GM19324 (cell line): Measurements from ENCODE around the gene SYNGR4.
"Not testable (repeated sequence)": the region's sequence is repeated elsewhere in the genome, so short reads cannot be mapped to it uniquely, and the experiment has no call there.

Experiments
- ATAC-seq: cut with Tn5 transposase; IDR thresholded peaks from one replicate; pipeline ENCODE4 v1.9.1; 2021; ENCODE audit warnings: mild to moderate bottlenecking, moderate library complexity; ENCODE audit not compliant: unreplicated experiment, low FRiP score

The SYNGR4 gene

DNA sequence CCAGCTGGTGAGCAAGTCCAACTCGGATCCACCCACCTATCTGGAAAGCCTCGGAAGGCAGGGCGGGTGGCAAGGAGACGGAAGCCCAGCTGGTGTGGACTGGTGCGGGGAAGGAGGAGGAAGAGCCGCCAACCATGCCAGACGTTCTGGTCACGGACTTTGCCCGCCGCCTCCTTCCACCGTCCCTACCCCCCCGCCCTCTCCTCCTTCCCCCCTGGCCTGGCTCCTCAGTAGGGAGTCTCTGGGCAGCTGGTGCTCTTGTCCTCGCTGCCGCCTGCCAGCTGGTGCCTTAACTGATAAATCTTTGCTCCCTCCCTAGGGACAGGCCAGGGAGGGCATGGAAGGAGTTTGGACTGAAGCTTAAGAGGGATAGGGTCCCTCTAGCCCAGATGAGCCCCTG lies 4.8 kb downstream of the SYNGR4 start:
- ATAC-seq, result no peak

DNA sequence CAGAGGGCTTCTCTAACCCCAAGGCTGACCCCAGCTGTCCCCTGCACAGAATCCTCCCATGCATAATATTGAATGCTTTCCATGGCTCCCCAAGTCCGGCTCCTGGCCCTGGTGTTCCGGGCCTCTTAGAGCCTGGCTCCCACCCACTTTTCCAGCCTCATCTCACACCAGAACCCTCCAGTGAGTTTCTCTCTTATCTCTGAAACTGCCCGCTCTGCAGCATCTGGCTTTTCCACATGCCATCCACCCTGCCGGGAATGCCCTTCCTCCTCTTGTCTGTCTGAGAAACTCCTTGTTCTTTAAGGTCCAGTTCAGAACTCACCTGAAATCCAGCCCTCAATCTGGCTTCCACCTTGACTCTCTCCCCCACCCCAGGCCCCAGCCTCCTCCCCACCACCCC lies 6.8 kb downstream of the SYNGR4 start:
- no peak for ATAC-seq

DNA sequence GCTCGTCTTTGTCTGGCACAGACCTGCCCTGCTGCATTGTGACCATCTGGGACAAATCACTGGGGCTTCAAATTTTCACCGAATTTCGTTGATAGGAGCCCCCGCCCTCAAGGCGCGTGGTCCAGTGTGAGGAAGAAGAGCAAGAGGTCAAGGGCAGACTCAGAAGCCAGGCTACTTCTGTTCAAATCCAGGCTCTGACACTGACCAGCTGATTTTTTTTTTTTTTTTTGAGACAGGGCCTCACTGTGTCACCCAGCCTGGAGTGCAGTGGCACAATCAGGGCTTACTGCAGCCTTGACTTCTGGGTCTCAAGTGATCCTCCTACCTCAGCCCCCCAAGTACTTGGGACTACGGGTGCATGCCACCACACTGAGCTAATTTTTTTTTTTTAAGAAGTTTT lies 7.2 kb downstream of the SYNGR4 start:
- no peak for ATAC-seq

GRCh38 chr19:48371771-48372170 lies 7.6 kb downstream of the SYNGR4 start:
- ATAC-seq, result not testable (repeated sequence)

- ATAC-seq, result no peak
Measured at GRCh38 chr19:48372904-48373303, 8.7 kb downstream of the SYNGR4 start.

DNA sequence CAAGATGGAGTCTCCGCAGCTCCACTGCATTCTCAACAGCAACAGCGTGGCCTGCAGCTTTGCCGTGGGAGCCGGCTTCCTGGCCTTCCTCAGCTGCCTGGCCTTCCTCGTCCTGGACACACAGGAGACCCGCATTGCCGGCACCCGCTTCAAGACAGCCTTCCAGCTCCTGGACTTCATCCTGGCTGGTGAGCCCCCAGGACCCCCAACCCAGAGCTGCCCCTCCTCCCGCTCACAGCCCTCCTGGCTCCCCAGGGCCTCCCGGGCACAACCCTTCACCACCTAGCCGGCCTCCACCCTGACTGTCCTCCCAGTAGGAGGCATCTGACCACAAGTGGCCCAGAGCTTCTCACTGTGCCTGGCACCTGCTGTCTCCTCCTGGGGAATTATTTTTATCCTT lies 9.4 kb downstream of the SYNGR4 start:
- ATAC-seq, result no peak

GRCh38 chr19:48378194-48378570 lies 14.0 kb downstream of the SYNGR4 start:
- no peak for ATAC-seq

DNA sequence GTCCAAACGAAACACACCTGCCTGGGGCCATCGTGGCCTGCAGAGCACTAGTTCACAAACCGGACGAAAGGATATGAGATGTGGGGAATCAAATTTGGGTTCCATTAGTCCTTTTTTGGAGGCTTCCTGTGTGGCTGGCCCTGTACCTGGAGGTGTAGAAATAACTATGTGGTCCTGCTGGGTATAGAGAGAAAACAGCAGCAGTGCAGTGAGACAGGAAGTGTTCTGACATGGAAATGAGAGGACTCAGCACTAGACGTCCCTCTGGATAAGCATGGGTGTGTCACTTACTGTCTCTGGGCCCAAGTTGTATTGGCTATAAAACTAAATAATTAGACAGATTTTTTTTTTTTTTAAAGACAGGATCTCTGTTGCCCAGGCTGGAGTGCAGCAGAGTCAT lies 14.9 kb downstream of the SYNGR4 start:
- ATAC-seq, result no peak

DNA sequence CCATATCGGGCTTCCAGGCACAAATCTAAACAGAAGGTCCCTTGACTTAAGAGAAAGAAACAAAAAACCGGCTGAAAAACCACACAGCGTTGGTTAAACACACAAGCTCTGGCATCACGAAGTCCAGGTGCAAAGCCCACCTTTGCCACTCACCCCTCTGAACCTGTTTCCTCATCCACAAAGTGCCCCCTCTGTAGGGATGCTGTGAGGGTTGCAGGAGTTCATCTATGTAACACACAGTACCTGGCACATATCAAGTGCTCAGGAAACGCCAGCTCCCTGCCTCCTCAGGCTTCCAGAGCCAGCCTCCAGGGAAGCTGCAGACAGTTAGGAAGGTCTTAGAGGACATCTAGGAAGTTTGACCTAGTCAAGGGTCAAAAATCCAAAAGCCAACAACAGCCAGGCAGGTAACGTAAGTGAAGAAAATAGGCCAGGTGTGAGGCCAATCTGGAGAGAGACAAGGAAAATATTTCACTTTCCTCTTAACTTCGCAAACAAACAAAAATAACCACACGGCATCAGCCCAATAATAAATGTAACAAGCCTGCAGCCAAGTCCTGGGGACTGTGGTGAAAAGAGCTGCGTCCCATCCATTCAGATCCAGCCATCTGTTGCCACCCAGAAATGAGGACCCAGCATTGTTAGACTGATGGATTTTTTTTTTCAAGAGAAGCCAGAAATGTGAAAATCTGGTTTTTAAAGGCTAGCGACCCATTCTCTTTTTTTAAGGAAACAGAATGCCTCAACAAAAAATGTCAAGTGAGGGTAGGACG lies 17.2 kb downstream of the SYNGR4 start:
- no peak for ATAC-seq

DNA sequence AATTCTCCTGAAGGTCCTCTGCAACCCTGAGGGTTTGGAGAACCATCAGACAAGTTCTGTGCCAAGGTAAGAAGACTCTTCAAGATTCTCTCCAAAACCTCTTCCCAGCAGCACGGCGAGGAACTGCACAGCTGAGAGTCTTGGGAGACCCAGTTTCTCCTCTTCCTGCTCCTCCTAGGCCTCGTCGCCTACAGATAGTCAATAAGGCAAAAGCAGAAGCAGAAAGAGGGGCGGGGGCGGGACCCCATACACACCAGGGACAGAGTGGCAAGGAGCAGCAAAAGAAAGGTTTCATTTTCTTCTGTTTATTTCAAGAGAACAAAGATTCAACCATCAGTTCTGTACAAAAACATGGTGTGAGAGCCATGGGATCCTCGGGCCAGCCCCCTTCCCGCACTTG lies 18.1 kb downstream of the SYNGR4 start:
- ATAC-seq, result no peak

GRCh38 chr19:48385461-48386087 lies 21.4 kb downstream of the SYNGR4 start:
- no peak for ATAC-seq

DNA sequence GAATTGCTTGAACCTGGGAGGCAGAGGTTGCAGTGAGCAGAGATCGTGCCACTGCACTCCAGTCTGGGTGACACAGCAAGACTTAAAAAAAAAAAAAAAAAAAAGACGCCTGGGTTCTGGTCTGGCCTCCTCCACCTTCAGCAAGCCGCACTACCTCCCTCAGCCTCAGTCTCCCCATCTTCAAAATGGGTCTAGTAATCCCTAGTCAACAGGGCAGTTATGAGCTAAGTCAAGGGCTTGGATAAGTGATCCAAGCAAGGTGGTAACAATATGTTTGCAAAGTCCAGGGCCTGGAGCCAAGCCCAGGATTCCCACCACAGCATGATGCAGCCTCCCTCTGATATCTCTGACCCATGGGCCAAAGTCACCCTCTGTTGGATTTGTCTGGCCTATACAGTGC lies 22.8 kb downstream of the SYNGR4 start:
- ATAC-seq, result no peak

DNA sequence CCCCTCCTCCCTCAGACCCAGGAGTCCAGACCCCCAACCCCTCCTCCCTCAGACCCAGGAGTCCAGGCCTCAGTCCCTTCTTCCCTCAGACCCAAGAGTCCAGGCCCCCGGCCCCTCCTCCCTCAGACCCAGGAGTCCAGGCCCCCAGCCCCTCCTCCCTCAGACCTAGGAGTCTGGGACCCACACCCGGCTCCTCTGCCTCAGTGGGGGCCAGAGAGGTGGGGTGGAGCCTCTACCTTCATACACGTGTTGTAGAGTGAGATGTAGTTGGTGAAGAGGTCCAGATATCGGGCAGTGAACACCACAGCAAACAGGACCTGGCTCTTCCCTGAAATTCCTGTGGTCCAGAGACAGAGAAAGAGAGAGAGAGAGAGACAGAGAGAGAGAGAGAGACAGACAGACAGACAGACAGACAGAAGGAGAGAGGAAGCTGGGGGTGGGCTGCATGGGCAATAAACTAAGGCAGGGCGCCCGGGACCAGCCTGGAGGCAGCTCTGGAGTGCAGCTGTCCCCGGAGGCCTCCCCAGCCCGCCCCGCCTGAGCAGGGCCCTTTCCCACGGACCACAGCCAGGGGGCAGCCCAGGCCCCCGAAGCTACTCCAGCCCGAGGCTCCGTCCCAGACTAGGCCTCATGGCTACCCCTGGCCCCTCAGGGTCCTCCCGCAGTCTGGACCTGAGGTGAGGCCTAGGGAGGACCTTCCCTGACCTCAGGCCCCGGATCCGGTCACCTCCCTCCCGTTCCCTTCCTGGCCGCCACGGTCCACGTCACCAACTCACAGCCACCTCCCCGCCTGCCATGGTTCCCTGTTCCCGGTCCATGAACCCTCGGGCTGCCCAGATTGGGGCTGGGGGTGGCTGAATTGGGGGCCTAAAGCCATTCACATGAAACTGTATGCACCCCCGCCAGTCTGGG lies 26.3 kb downstream of the SYNGR4 start:
- peak; percentile 46 for ATAC-seq

DNA sequence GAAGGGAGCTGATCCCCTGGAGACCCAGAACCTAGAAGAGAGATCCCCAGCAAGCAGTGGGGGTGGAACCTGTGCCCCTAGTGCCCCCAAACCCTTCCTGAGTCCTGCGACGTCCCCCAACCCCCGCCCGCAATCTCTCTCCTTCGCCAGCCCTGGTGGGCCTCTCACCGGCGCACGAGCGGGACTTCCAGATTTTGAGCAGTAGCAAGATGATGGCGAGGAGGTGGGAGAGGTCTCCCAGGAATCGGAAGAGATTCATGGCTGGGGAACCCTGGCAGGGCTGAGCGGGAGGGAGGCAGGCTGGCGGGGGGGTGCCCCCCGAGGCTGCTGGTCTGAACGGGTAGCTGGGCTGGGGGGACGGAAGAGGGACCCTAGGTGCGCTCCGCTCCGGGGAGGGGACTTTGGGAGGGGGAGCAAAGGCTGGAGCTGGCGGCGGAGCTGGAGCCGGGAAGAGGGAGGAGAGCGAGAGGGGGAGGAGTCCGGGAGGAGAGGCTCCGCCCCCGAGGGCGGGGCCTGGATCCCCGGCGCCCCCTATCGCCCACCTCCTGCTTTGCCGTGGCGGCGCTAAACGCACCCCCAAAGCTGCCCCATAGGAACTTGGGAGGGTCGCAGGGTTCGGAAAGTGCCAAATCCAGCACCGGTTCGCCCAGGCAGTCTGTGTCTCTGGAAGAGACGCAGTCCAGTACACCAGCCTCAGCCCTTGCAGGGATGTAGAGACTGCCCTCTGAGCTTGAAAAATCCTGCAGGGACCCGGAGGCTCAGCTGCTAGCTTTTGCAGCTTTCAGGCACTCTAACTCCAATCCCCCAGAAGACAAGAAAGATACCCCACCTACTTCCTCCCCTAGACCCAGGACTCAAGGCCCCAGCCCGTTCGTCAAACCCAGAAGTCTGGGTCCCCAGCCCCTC lies 27.2 kb downstream of the SYNGR4 start, which contains the start of gene KDELR1:
TSS of gene KDELR1 (minus strand) at position 452 of the 906 bp plus-strand sequence. CDS start at position 259, 193 bp downstream.
- peak; percentile 74 for ATAC-seq

DNA sequence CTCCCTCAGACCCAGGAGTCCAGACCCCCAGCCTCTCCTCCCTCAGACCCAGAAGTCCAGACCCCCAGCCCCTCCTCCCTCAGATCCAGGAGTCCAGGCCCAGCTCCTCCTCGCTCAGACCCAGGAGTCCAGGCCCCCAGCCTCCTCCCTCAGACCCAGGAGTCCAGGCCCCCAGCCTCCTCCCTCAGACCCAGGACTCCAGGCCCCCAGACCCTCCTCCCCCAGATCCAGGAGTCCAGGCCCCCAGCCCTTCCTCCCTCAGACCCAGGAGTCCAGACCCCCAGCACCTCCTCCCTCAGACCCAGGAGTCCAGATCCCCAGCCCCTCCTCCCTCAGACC lies 27.8 kb downstream of the SYNGR4 start:
- ATAC-seq, result not testable (repeated sequence)

GRCh38 chr19:48392860-48393558 lies 28.8 kb downstream of the SYNGR4 start:
- ATAC-seq, result no peak

DNA sequence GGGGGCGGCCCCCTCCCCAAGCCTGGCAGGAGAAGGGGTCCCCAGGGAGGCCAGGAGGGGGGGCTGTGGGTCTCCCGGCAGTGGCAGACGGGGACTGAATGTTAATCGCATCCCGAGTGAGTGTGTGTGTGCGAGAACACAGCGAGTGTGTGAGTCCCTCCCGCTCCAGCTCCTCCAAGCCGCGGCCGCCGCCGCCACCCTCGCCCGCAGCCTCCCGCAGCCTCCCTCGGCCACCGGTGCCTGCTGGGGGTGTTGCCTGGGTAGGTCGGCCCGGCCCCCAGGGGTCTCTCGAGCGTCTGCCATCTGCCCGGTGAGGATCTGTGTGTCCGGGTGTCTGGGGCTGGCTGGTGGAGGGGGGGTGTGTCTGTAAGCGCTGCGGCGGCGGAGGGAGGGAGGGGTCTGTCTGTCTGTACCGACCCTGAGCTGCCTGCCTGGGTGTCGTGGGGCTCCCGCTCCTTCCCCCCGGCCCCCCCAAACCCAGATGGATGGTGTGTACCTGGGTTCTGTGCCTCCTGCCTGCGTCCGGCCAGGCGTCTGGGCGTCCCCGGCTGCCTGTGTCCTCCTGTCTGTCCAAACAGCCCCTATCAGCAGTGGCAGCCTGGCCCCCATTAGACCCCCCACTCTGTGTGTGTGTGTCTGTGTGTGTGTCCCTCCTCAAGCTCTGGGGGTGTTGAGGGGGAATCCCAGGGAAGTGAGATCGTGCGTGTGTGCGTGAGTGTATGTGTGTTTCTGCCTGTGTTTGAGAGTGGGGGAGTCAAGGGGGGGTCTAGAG lies 29.6 kb downstream of the SYNGR4 start, which contains the start of gene GRIN2D:
TSS of gene GRIN2D (plus strand) at position 110 of the 772 bp plus-strand sequence. CDS start 4,725 bp downstream, outside the sequence.
- no peak for ATAC-seq

GRCh38 chr19:48394331-48395169 lies 30.4 kb downstream of the SYNGR4 start:
- no peak for ATAC-seq
